HCT116 (cell line): ENCODE results near the gene STIM1. TPM values are rescaled to one million over a fixed set of nuclear protein-coding genes. Genes with fewer than 3 reads are reported as not detected.

ENCODE experiments used
- ATAC-seq: fragments of 200-7000 bp; cut with Tn5 transposase; 2 replicates; pipeline ENCODE4 v1.9.1; 2020; ENCODE audit warnings: mild to moderate bottlenecking, moderate library complexity
- BruUV-seq: library from RNA; stranded (reverse); fragments of 400-500 nt; replicated peaks from 2 replicates; lab custom pipeline; 2021; lab: Mats Ljungman, UMichigan
- CTCF ChIA-PET: fragments of 300-600 bp; sonication (Branson Sonifier 250); formaldehyde crosslinking; loops from one replicate; lab custom pipeline; 2021; ENCODE audit warnings: antibody characterized with exemption; lab: Charles Lee
- POLR2A ChIA-PET: fragments of 300-600, 350-600 bp; sonication (Branson Sonifier 250); formaldehyde crosslinking; loops from one replicate; lab custom pipeline; 2021; ENCODE audit warnings: antibody characterized with exemption; lab: Charles Lee
- RAD21 ChIA-PET, 2 experiments: fragments of 300-600 bp; sonication (Branson Sonifier 250); formaldehyde crosslinking; loops; one replicate each; lab custom pipeline; 2023; ENCODE audit warnings: low total read pairs in 2 of 2; ENCODE audit not compliant: uncharacterized antibody in 2 of 2, unreplicated experiment in 2 of 2, low non-redundant PET in 1 of 2; lab: Charles Lee
- DNase-seq: peaks from one replicate; pipeline ENCODE4 v3.0.0-alpha.2; 2010; ENCODE audit warnings: low read depth, low spot score
- H2AFZ ChIP-seq: fragments of 200-600 bp; shearing (Covaris generic), sonication (generic); 2 replicates; pipeline ENCODE4 v1.6.1; 2017; ENCODE audit warnings: low read depth, mixed run types, mixed read lengths, antibody characterized with exemption, low read length; ENCODE audit not compliant: poor library complexity, severe bottlenecking
- H3K27ac ChIP-seq: 2 replicates; pipeline ENCODE4 v1.5.1; 2012; ENCODE audit warnings: low read depth, low read length
- H3K27me3 ChIP-seq: fragments of 200-600 bp; sonication (generic); 2 replicates; pipeline ENCODE4 v1.6.1; 2016; ENCODE audit warnings: mixed run types, low read length, mixed read lengths; ENCODE audit not compliant: insufficient read depth
- H3K36me3 ChIP-seq, 2 experiments: fragments of 200-500 bp in 1 of 2; fragments of 200-600 bp in 1 of 2; sonication (Bioruptor generic) in 1 of 2; sonication (generic) in 1 of 2; 2 replicates each; pipeline versions ENCODE4 v1.5.1 to v1.6.1; 2014 to 2016; ENCODE audit warnings: low read length in 2 of 2, inconsistent platforms in 1 of 2, mixed read lengths in 1 of 2, mixed run types in 1 of 2; ENCODE audit not compliant: insufficient read depth in 2 of 2, control insufficient read depth in 1 of 2
- H3K4me1 ChIP-seq, 2 experiments: fragments of 200-600 bp in 1 of 2; sonication (generic) in 1 of 2; 2 replicates each; pipeline versions ENCODE4 v1.5.1 to v1.6.1; 2012 to 2017; ENCODE audit warnings: low read length in 2 of 2, inconsistent platforms in 1 of 2, mild to moderate bottlenecking in 1 of 2, mixed read lengths in 1 of 2, mixed run types in 1 of 2, moderate library complexity in 1 of 2; ENCODE audit not compliant: insufficient read depth in 2 of 2, control insufficient read depth in 1 of 2
- H3K4me2 ChIP-seq: fragments of 200-600 bp; sonication (generic); 2 replicates; pipeline ENCODE4 v1.6.1; 2017; ENCODE audit warnings: mixed run types, low read length, mixed read lengths
- H3K4me3 ChIP-seq, 2 experiments: fragments of 200-600 bp in 1 of 2; sonication (generic) in 1 of 2; replicated peaks in 1 of 2; 2 replicates each; pipeline ENCODE4 v1.5.1; 2011 to 2016; ENCODE audit warnings: low read length in 2 of 2, control low read depth in 1 of 2, low read depth in 1 of 2, mild to moderate bottlenecking in 1 of 2, mixed read lengths in 1 of 2, mixed run types in 1 of 2
- H3K79me2 ChIP-seq: fragments of 200-600 bp; sonication (generic); 2 replicates; pipeline ENCODE4 v1.6.1; 2017; ENCODE audit warnings: mild to moderate bottlenecking, mixed run types, low read length, moderate library complexity, mixed read lengths; ENCODE audit not compliant: insufficient read depth
- H3K9ac ChIP-seq: fragments of 200-600 bp; sonication (generic); 2 replicates; pipeline ENCODE4 v1.6.1; 2016; ENCODE audit warnings: low read length, mixed read lengths
- H3K9me2 ChIP-seq: fragments of 200-600 bp; sonication (generic), shearing (Covaris generic); 2 replicates; pipeline ENCODE4 v1.6.1; 2017; ENCODE audit warnings: mixed run types, mild to moderate bottlenecking, moderate library complexity; ENCODE audit not compliant: insufficient read depth
- H3K9me3 ChIP-seq, 2 experiments: fragments of 200-500 bp in 1 of 2; fragments of 200-600 bp in 1 of 2; sonication (Bioruptor generic) in 1 of 2; sonication (generic) in 1 of 2; 2 replicates each; pipeline ENCODE4 v1.6.1; 2014 to 2017; ENCODE audit warnings: low read length in 2 of 2, mixed read lengths in 2 of 2, inconsistent platforms in 1 of 2, low read depth in 1 of 2, mild to moderate bottlenecking in 1 of 2, mixed run types in 1 of 2, moderate library complexity in 1 of 2; ENCODE audit not compliant: control insufficient read depth in 1 of 2, insufficient read depth in 1 of 2
- H4K20me1 ChIP-seq: fragments of 200-600 bp; sonication (generic), shearing (Covaris generic); 2 replicates; pipeline ENCODE4 v1.6.1; 2017; ENCODE audit warnings: mixed run types, mild to moderate bottlenecking, moderate library complexity; ENCODE audit not compliant: insufficient read depth
- CBX3 ChIP-seq: IDR thresholded peaks from 2 replicates; pipeline ENCODE4 v1.6.1; 2012; ENCODE audit warnings: low read depth
- CEBPB ChIP-seq: IDR thresholded peaks from 2 replicates; pipeline ENCODE4 v1.6.1; 2012; ENCODE audit warnings: low read depth
- EGR1 ChIP-seq: IDR thresholded peaks from 2 replicates; pipeline ENCODE4 v1.6.1; 2012; ENCODE audit warnings: low read depth
- ELF1 ChIP-seq: IDR thresholded peaks from 2 replicates; pipeline ENCODE4 v1.6.1; 2012; ENCODE audit warnings: low read depth, borderline replicate concordance
- EZH2phosphoT487 ChIP-seq: fragments of 200-600 bp; IDR thresholded peaks from 2 replicates; pipeline ENCODE4 v1.6.1; 2018; ENCODE audit warnings: antibody characterized with exemption, borderline replicate concordance
- JUND ChIP-seq: IDR thresholded peaks from 2 replicates; pipeline ENCODE4 v1.6.1; 2012
- POLR2A ChIP-seq: IDR thresholded peaks from 2 replicates; pipeline ENCODE4 v1.7.0; 2011; ENCODE audit warnings: borderline replicate concordance; ENCODE audit not compliant: insufficient read depth, insufficient read length; ENCODE audit errors: extremely low read depth
- POLR2AphosphoS5 ChIP-seq: IDR thresholded peaks from 2 replicates; pipeline ENCODE4 v1.6.1; 2011; ENCODE audit warnings: mild to moderate bottlenecking, low read depth, low read length, moderate library complexity
- RAD21 ChIP-seq: IDR thresholded peaks from 2 replicates; pipeline ENCODE4 v1.6.1; 2012; ENCODE audit warnings: low read depth, mild to moderate bottlenecking
- SIN3A ChIP-seq: IDR thresholded peaks from 2 replicates; pipeline ENCODE4 v1.6.1; 2012; ENCODE audit warnings: low read depth
- SP1 ChIP-seq: IDR thresholded peaks from 2 replicates; pipeline ENCODE4 v1.6.1; 2012; ENCODE audit warnings: low read depth
- SRF ChIP-seq: IDR thresholded peaks from 2 replicates; pipeline ENCODE4 v1.6.1; 2012; ENCODE audit warnings: low read depth
- TCF7L2 ChIP-seq: IDR thresholded peaks from 2 replicates; pipeline ENCODE4 v1.7.0; 2011; ENCODE audit warnings: borderline replicate concordance, inconsistent platforms; ENCODE audit not compliant: insufficient read depth, insufficient read length; ENCODE audit errors: extremely low read depth
- YY1 ChIP-seq: IDR thresholded peaks from 2 replicates; pipeline ENCODE4 v1.6.1; 2011; ENCODE audit warnings: low read length, low read depth, moderate library complexity, mild to moderate bottlenecking; ENCODE audit not compliant: insufficient replicate concordance; ENCODE audit errors: extremely low read depth
- ZFX ChIP-seq: fragments of 450-650 bp; IDR thresholded peaks from 2 replicates; pipeline ENCODE4 v1.6.1; 2017
- ZNF274 ChIP-seq: fragments of 200-500 bp; sonication (Bioruptor generic); IDR thresholded peaks from 2 replicates; pipeline ENCODE4 v1.6.1; 2014; ENCODE audit warnings: mild to moderate bottlenecking, low read depth, low read length, inconsistent platforms
- intact Hi-C: fragments of 100-400 bp; cut with micrococcal nuclease; formaldehyde crosslinking; loops from 2 replicates; pipeline ENCODE4 v1.10.0; 2022
- total RNA-seq: library from RNA; stranded (reverse); gene quantifications from one replicate; pipeline ENCODE4 v1.2.1, GENCODE V29; 2021; ENCODE audit not compliant: unreplicated experiment
- TF ChIP-seq, protein P1 (sequence below), 3 experiments: fragments of 200-600 bp in 1 of 3; sonication (generic) in 1 of 3; IDR thresholded peaks in 2 of 3; conservative IDR thresholded peaks in 1 of 3; 2 replicates each; pipeline ENCODE4 v1.5.1; 2012 to 2017; ENCODE audit warnings: low read depth in 2 of 3, low read length in 2 of 3, antibody characterized with exemption in 1 of 3, borderline replicate concordance in 1 of 3, control low read depth in 1 of 3, mild to moderate bottlenecking in 1 of 3, mixed read lengths in 1 of 3, mixed run types in 1 of 3, moderate library complexity in 1 of 3; ENCODE audit not compliant: insufficient read depth in 1 of 3
- TF ChIP-seq, protein P2 (sequence below): IDR thresholded peaks from 2 replicates; pipeline ENCODE4 v1.6.1; 2012
- TF ChIP-seq, protein P3 (sequence below): IDR thresholded peaks from 2 replicates; pipeline ENCODE4 v1.6.1; 2012
- TF ChIP-seq, protein P4 (sequence below): IDR thresholded peaks from 2 replicates; pipeline ENCODE4 v1.6.1; 2012; ENCODE audit warnings: low read depth

Gene STIM1
- total RNA-seq, 1 experiment from 2014 or later: 22.3 TPM

DNA sequence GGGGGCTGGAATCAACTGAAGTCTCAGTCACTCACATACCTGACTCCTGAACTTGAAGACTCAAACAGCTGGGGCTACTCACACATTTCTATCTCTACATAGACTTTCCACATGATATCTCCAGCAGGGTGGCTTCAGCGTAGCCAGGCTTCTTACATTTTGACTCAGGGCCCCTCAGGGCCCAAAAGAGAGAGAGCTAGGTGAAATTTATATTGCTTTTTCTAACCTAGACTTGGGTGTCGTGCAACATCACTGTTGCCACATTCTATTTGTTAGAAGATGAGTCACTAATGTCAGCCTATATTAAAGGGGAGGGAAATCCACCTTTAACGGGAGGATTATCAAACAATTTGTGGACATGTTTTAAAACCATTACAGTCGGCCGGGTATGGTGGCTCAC, 167.2 kb downstream of the STIM1 start:
- Histone ChIP-seq H3K9ac (no peak overlapping the region), H3K79me2 (no peaks in the 10 kb centered on the region), H3K9me2 (no peaks in the 10 kb centered on the region), H3K9me3 (no peaks in the 10 kb centered on the region), H4K20me1 (no peaks in the 10 kb centered on the region), H3K36me3 (no peaks in the 10 kb centered on the region), H2AFZ (no peak overlapping the region), H3K27ac (no peak overlapping the region), H3K27me3 (no peaks in the 10 kb centered on the region), H3K4me2 (no peak overlapping the region), H3K4me1 (peaks cover 3 to 4% of the 10 kb centered on the region in 2 experiments; a peak in 3 of 4 replicates), H3K4me3 (no peak overlapping the region)
- ATAC-seq (no peak), DNase-seq (no peak)
- POLR2A ChIA-PET: no interaction called here
- TF ChIP-seq POLR2AphosphoS5 (no peak), SIN3A (no peak), EGR1 (no peak), JUND (no peak), SRF (no peak), POLR2A (no peak), CBX3 (no peak), ZFX (no peak), ELF1 (no peak), RAD21 (no peak), CEBPB (no peak), TCF7L2 (no peak), YY1 (no peak), EZH2phosphoT487 (no peak), ZNF274 (no peak), SP1 (no peak)
- TF ChIP-seq, protein P1, sequence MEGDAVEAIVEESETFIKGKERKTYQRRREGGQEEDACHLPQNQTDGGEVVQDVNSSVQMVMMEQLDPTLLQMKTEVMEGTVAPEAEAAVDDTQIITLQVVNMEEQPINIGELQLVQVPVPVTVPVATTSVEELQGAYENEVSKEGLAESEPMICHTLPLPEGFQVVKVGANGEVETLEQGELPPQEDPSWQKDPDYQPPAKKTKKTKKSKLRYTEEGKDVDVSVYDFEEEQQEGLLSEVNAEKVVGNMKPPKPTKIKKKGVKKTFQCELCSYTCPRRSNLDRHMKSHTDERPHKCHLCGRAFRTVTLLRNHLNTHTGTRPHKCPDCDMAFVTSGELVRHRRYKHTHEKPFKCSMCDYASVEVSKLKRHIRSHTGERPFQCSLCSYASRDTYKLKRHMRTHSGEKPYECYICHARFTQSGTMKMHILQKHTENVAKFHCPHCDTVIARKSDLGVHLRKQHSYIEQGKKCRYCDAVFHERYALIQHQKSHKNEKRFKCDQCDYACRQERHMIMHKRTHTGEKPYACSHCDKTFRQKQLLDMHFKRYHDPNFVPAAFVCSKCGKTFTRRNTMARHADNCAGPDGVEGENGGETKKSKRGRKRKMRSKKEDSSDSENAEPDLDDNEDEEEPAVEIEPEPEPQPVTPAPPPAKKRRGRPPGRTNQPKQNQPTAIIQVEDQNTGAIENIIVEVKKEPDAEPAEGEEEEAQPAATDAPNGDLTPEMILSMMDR (IDR thresholded peaks at IDR 0.05 in 2 of 3, conservative IDR thresholded peaks at IDR 0.05 in 1 of 3; ENCODE audit: borderline replicate concordance in 1 of 3, insufficient read depth in 1 of 3, low read depth in 2 of 3, low read length in 2 of 3): no peak
- TF ChIP-seq, protein P2, sequence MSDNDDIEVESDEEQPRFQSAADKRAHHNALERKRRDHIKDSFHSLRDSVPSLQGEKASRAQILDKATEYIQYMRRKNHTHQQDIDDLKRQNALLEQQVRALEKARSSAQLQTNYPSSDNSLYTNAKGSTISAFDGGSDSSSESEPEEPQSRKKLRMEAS: no peak
- TF ChIP-seq, protein P3, sequence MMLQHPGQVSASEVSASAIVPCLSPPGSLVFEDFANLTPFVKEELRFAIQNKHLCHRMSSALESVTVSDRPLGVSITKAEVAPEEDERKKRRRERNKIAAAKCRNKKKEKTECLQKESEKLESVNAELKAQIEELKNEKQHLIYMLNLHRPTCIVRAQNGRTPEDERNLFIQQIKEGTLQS: no peak
- TF ChIP-seq, protein P4, sequence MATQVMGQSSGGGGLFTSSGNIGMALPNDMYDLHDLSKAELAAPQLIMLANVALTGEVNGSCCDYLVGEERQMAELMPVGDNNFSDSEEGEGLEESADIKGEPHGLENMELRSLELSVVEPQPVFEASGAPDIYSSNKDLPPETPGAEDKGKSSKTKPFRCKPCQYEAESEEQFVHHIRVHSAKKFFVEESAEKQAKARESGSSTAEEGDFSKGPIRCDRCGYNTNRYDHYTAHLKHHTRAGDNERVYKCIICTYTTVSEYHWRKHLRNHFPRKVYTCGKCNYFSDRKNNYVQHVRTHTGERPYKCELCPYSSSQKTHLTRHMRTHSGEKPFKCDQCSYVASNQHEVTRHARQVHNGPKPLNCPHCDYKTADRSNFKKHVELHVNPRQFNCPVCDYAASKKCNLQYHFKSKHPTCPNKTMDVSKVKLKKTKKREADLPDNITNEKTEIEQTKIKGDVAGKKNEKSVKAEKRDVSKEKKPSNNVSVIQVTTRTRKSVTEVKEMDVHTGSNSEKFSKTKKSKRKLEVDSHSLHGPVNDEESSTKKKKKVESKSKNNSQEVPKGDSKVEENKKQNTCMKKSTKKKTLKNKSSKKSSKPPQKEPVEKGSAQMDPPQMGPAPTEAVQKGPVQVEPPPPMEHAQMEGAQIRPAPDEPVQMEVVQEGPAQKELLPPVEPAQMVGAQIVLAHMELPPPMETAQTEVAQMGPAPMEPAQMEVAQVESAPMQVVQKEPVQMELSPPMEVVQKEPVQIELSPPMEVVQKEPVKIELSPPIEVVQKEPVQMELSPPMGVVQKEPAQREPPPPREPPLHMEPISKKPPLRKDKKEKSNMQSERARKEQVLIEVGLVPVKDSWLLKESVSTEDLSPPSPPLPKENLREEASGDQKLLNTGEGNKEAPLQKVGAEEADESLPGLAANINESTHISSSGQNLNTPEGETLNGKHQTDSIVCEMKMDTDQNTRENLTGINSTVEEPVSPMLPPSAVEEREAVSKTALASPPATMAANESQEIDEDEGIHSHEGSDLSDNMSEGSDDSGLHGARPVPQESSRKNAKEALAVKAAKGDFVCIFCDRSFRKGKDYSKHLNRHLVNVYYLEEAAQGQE: no peak
- CTCF ChIA-PET: no interaction called here
- RAD21 ChIA-PET: no interaction called here
- no TSS peak for BruUV-seq
- intact Hi-C loops: no loop called here
